NCI-H1930 (cell line): Measurements from ENCODE around the gene PPP1CB.
"Not testable (repeated sequence)": the region's sequence is repeated elsewhere in the genome, so short reads cannot be mapped to it uniquely, and the experiment has no call there.

ENCODE experiments used
- DNase-seq, 2 experiments: peaks; one replicate each; lab custom pipeline; 2025; lab: John Stamatoyannopoulos, UW

PPP1CB gene

DNA sequence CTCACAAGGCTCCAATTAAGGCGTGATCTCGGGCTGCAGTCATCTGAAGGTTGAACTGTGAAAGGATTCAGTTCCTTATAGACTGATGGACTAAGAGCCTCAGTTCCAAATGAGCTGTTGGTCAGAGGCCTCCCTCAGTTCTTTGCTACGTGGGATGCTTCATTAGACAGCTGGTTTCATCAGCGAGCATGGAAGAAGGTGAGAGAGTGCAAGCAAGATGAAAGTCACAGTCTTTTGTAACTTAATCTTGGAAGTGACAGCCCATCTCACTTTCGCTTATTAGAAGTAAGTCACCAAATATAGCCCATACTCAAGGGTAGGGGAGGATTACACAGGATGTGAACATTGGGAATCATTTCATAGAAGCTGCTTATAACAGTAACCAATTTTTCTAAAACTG lies 26.8 kb downstream of the PPP1CB start:
- no peak for DNase-seq

DNA sequence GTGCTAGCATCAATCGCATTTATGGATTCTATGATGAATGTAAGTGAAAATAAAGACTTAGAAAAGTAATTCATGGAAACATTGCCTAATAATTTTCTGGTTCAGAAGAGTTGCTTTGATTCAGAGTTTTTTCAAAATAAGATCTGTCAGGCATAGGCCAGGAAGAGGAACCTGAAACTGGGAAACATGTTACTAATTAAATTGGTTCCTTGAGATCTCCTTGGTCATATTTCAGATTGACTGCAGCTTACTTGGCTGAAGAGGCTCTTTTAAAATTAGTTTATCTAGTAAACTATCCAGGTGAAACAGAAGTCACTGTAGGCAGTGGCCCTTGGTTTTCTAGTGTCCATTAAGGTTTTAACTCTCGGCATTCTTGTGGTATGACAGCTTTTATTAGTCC lies 27.4 kb downstream of the PPP1CB start:
- no peak for DNase-seq

DNA sequence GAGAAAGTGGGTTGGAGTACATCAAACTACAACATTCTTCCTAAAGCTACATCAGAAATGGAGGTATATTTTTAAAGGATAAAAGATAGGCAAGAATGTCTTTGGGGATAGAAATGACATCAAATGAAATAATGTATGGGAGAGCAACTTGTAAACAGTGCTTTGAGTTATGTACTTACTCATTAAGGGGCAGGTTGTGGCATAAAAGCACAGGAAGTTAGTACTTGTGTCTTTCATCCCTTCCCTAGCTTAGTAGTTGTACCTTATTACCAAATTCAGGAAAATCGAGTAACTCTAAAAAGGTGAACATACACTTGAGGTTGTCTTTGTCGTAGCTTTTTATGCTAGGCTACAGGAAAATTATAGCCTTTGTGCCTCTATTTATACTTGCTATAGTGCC lies 28.9 kb downstream of the PPP1CB start:
- no peak for DNase-seq

DNA sequence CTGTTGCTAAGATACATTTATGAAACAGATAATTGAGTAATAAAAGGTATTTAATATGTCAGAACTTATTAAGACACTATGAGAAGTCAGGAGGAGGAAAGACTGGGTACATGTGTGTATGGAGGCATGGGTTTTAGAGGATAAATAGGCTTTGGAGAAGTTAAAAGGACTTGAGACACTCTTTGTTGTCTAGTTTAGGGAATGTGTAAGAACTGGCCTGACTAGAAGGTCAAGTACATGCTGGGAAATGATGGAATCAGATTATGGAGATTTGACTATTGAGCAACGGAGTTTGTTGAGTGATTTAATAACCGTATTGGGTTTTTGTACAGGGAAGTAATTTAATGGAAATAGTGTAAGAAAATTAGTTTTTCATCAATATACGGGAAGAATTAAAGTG lies 30.8 kb downstream of the PPP1CB start:
- DNase-seq: no peak

DNA sequence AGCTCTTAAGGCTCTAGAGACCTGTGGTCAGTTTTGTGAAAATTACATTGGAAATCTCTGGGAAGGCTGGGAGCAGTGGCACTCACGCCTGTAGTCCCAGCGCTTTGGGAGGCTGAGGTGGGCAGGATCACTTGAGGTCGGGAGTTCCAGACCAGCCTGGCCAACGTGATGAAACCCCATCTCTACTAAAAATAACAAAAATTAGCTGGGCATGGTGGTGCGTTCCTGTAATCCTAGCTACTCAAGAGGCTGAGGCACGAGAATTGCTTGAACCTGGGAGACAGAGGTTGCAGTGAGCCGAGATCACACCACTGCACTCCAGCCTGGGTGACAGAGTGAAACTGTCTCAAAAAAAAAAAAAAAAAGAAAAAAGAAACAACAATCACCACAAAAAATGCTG lies 32.9 kb downstream of the PPP1CB start:
- DNase-seq: not testable (repeated sequence)

DNA sequence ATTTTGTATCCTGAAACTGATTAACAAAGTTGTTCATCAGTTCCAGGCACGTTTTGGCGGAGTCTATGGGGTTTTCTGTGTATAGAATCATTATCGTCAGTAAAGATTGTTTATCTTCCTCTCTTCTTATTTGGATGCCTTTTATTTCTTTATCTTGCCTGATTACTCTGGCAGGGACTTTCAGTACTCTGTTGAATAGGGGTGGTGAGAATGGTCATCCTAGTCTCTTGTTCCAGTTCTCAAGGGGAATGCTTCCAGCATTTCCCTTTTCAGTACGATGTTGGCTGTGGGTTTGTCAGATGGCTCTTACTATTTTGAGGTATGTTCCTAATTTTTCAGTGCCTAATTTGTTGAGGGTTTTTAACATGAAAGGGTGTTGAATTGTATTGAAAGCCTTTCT lies 45.0 kb downstream of the PPP1CB start:
- DNase-seq: peak; percentile 13 to 38

DNA sequence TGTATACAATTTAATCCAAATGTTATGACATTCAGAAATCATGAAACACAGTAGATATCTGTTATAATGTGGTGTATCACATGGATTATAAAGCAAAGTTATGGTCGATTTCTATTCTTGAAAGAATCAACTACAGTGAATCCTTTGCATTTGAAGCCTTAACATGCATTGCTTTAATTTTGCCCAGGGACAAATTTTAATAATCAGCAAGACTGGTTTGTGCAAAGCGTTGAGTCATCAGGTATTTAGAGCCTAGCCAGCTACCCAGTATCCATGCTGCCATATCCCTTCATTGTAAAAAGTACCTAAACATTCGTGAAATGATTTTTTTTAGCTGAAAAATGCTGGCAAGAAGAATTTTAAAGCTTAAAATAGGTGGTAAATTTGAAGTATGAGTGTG lies 50.1 kb downstream of the PPP1CB start:
- no peak for DNase-seq

DNA sequence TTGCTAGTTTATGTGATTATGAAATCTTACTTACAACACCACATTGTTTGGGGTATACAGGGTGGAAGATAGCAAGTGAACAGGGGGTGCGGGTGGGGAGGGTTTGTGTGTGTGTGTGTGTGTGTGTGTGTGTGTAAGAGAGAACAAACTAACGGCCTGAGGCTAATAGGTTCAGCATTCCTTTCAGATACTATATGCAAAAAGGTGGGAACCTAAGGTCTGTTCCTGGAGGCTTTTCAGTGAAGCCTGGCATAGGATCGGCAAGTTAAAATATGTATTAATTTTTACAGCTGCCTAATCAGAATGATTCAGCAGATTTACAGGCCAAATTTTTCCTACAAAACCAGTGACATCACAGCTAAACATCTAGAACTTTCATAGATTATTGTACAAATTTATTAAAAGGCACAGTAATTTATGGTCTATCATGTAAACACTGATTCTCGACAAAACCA lies 51.4 kb downstream of the PPP1CB start:
- DNase-seq: no peak

DNA sequence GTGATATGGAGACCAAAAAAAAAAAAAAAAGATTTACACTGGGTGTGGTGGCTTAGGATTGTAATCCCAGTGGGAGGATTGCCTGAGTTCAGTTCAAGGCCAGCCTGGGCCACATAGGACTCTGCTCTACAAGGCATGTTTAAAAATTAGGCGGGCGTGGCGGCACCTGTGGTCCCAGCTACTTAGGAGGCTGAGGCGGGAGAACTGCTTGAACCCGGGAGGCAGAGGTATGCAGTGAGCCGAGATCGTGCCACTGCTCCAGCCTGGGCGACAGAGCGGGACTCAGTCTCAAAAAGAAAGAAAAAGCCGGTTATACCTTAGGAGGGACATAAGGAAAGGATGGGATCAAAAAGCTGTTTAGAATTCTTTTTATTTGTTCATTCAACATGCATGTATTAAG lies 58.3 kb downstream of the PPP1CB start:
- no peak for DNase-seq

DNA sequence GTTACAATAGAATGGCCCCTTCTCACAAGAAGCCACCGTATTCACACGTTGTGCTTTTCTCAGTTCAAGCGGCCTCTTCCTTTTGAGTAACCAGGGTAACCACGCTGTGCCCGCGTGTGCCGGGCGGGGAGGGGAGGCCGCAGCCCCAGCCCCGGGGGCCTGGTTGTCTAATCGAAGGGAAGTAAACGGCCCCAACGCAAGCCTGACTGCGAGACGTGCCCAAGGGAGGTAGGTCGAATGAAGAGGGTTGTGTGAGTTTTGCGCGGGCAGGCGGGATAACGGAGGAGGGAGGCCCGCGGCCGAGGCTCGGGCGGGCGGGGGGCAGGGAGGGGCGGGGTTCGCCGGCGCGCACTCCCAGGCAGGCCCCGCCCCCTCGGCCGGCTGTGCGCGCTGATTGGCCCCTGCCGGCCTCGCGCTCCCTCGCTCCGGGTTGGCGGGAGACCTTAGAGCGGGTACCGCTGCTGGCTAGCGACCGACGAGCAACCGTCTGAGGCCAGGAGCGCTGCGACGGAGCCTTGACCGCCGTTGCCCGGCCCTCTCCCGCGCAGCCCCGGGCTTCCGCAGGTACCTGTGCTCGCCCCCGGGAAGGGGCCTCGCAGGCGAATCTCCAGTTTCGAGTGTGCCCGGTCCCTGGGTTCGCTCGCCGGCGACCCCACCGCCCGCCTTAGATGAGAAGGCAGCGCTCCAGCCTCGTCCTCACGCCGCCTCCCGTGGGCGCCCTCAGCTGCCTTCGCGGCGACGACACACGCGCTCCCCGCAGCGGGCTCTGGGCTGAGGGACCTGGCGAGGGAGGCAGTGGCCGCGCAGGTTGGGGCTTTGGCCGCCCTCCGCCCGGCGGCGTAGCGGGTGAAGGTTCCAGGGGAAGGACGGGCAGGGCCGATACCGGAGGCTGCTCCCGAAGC lies 59.0 kb downstream of the PPP1CB start, which contains the start of gene SPDYA:
Gene SPDYA, plus strand, starts transcription at position 451 of the 902 bp plus-strand sequence. CDS start 5,181 bp downstream, outside the sequence.
- DNase-seq: no peak

DNA sequence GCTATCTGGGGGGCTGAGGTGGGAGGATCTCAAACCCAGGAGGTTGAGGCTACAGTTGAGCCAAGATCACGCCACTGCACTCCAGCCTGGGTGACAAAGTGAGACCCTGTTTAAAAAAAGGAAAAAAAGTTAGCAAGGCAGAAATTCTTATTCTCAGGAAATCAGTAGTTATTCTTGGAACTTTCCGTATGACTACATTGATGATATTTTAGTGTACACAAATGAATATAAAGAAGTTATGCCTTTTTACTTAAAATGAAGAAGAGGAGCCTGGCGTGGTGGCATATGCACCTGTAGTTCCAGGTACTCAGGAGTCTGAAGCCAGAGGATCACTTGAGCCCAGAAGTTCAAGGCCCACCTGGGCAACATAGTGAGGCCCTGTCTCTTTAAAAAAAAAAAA lies 66.4 kb downstream of the PPP1CB start:
- DNase-seq: no peak

DNA sequence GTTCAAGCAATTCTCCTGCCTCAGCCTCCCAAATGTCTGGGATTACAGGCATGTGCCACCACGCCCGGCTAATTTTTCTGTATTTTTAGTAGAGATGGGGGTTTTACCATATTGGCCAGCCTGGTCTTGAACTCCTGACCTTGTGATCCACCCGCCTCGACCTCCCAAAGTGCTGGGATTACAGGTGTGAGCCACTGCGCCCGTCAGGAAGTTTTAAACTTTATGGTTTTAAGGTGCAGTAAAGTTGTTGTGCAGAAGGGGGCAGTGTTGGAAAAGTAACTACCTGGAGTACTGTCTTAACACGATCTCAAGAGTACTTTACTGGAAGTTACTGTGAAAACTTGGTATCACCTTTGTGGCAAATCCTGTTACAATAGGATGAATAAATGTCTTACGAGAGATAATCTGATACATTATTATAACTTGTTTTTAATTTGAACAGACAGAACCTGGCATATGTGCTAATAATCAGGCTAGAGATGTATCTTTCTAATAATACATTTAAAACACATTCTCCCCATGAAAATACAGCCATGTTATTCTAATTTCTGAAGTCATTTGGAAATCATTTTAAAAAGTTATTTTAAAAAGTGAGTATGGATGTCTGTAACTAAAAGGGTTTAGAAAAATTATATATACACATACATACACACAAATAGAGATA lies 69.8 kb downstream of the PPP1CB start:
- no peak for DNase-seq

DNA sequence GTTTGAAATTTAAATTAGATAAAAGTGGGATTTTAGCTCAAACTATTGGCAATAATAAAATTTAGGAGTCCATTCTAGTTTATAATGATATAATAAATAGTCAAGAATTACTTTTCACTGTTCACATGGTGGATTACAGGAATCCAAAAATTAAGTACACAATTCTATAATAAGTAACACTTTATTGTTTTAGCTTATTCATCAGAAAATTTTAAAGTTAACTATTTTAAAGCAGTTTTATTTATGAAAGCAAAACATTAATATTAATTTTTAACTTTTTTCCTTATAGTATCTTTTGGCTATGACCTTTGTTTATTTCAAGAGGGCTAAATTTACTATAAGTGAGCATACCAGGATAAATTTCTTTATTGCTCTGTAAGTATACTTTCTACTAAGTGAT lies 70.4 kb downstream of the PPP1CB start:
- no peak for DNase-seq

DNA sequence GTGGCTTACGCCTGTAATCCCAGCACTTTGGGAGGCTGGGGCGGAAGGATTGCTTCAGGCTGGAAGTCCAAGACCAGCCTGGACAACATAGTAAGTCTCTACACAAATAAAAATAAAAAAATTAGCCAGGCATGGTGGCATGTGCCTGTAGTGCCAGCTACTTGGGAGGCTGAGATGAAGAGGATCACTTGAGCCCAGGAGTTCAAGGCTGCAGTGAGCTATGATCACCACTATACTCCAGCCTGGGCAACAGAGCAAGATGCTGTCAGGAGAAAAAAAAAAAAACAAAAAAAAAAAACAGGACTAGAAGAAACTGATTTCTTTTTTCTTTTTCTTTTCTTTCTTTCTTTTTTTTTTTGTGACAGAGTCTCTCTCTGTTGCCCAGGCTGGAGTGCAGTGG lies 72.6 kb downstream of the PPP1CB start:
- DNase-seq: no peak

DNA sequence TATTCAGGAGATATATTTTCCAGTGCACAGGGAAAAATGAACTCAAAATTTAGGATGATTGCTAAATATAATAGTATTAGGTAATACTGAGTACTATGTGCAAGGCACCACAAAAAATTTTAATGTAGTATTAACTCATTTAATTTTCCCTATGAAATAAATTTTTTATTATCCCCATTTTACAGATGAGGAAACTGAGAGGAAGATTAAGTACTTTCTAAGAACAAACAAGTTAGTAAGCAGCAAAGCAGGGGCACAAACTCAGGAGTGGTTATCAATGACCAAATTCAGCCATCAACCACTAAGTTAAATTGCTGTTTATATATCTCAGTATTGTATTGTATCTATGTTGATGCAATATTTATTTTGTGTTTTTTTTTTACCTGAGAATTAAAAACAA lies 73.2 kb downstream of the PPP1CB start:
- DNase-seq: no peak

DNA sequence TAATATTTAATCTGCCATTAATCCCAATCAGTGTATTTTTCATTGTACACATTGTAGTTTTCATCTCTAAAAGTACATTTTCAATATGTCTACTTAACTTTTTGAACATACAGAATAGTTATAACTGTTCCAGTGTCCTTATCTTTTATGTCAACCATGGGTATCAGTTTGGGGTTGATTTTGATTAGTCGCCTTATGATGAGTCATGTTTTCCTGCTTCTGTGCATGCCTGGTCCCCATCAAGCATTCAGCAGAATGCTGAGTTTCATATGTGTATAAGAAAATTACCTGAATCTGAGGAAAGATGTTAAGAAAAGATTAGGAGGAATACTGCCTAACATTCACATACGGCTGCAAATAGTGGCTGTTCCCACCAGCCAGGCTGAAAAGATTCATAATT lies 76.8 kb downstream of the PPP1CB start:
- DNase-seq: no peak

DNA sequence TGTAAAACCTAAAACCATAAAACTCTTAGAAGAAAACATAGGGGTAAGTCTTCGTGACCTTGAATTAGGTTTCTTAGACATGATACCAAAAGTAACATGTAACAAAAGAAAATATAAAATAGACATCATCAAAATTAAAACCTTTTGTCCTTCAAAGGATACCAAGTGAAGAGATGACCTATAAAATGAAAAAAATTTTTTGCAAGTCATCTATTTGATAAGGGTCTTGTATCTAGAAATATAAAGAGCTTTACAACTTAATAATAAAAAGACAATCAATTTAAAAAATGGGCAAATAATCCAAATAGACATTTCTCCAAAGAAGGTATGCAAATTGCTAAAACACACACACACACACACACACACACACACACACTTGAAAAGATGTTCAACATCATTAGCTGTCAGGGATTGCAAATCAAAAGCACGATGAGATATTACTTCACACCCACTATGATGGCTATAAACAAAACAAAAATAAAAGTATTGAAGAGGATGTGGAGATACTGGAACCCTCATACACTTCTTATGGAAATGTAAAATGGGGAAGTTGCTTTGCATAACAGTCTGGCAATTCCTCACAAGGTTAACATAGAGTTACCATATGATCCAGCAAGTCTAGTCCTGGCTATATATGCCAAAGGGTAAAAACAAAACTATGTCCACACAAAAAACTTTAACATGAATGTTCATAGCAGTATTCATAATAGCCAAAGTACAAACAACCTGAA lies 82.3 kb downstream of the PPP1CB start:
- DNase-seq: no peak

DNA sequence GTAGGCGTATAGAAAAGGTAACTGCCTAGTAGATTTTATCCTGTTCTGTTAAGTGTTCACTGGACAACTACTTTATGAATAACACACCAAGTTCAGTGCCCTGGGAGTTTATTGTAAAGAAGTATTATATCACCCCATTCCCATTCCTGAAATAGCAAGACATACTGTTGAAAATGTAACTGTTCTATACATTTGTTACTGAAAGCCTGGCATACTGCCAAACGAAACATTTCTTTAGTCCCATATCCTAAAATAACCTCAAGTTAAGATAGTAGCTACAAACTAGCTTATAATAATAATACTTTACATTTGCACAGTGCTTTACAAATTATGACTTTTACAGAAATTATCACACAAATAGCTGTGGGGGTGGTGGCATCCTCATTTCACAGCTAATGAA lies 84.2 kb downstream of the PPP1CB start:
- DNase-seq: no peak

DNA sequence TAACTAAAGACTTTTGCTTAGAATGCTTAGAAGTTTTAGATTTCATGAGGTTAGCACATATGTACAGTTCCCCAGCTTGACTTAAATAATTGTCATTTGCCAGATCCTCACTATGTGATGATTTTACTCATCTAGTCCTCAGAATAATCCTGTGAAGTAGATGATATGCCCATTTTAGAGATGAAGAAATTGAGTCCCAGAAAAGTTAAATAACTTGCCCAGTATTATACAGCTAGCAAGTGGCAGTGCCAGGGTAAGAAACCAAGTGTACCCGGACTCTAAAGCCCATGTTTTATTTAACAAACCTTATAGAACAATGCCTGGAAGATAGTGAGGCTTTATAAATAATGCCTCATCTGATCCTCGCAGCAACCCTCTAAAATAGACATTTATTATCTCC lies 87.3 kb downstream of the PPP1CB start:
- no peak for DNase-seq

DNA sequence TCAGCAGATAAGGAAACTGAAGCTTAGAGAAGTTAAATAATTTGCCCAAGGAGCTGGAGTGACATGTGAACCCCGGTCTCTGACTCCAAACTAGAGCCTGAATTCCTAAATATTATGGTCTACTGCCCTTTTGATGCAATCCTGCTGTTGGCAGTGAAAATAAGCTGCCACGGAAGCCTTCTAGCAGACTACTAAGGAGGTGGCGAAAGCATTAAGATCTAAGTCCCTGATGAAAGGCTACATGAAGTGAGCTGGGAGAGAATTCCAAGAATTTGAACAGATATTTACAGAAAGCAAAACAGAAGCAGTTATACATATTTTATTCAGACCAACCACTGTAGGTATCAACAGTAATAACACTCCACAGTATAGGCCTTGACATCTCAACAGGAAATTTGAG lies 90.4 kb downstream of the PPP1CB start:
- DNase-seq: no peak
